ENCODE measurements around the gene FAM186B. TPM values are rescaled to one million over a fixed set of nuclear protein-coding genes. Genes with fewer than 3 reads are reported as not detected.

The FAM186B gene
- total RNA-seq, 1 experiment from 2014 or later = 1.3 TPM

GRCh38 chr12:49609875-49610154 lies 4.4 kb upstream of the FAM186B start:
- DNase-seq = no peak
- no peaks in the 10 kb centered on the region for H3K9me2 ChIP-seq (ENCODE audit: insufficient read depth)
- CTCF ChIA-PET = interaction anchor here (0.6 kb wide), 1 partner anchor 321 kb away, joined by 4 read pairs; no protein-coding TSS in a partner anchor
- peaks cover 5% of the 10 kb centered on the region; the same call in 1 of the 2 replicates for H3F3A ChIP-seq (ENCODE audit: insufficient read depth, low read depth)
- no peak overlapping the region for H3K4me3 ChIP-seq
- intact Hi-C loops (cut with micrococcal nuclease; ENCODE audit: unreplicated experiment) = no loop called here
- no peaks in the 10 kb centered on the region for H3K79me2 ChIP-seq (ENCODE audit: low read depth)
- no peak overlapping the region for H3K27ac ChIP-seq
- H2AFZ ChIP-seq = no peak overlapping the region
- no peaks in the 10 kb centered on the region for H4K20me1 ChIP-seq (ENCODE audit: insufficient read depth)
- no peaks in the 10 kb centered on the region for H3K36me3 ChIP-seq (ENCODE audit: low read depth)
- TF ChIP-seq CTCF (conservative IDR thresholded peaks at IDR 0.05) (no peak; the same call in 1 of the 2 replicates), EZH2 (IDR thresholded peaks at IDR 0.05; ENCODE audit: low read depth) (no peak)
- no peaks in the 10 kb centered on the region for H3K4me1 ChIP-seq (replicated peaks; ENCODE audit: insufficient read depth)
- H3K9me3 ChIP-seq (ENCODE audit: insufficient read depth, low read depth) = no peaks in the 10 kb centered on the region; the same call in 1 of the 2 replicates
- no peak overlapping the region for H3K4me2 ChIP-seq
- POLR2A ChIA-PET (ENCODE audit: unreplicated experiment) = interaction anchor here (0.6 kb wide), 1 partner anchor 132 kb away, joined by 8 read pairs; the partner anchor contains the start of gene TMBIM6
- no peaks in the 10 kb centered on the region for H3K27me3 ChIP-seq (ENCODE audit: insufficient read depth, low read depth)
- BruUV-seq (replicated peaks) = no TSS peak

- Histone ChIP-seq H4K20me1 (ENCODE audit: insufficient read depth) (no peaks in the 10 kb centered on the region), H2AFZ (no peak overlapping the region), H3K9me2 (ENCODE audit: insufficient read depth) (no peaks in the 10 kb centered on the region), H3K4me1 (replicated peaks; ENCODE audit: insufficient read depth) (no peaks in the 10 kb centered on the region), H3K79me2 (ENCODE audit: low read depth) (no peaks in the 10 kb centered on the region), H3K27me3 (ENCODE audit: insufficient read depth, low read depth) (no peaks in the 10 kb centered on the region), H3K4me3 (no peak overlapping the region), H3K36me3 (ENCODE audit: low read depth) (no peaks in the 10 kb centered on the region), H3K27ac (no peak overlapping the region), H3K9me3 (ENCODE audit: insufficient read depth, low read depth) (no peaks in the 10 kb centered on the region; the same call in 1 of the 2 replicates), H3F3A (ENCODE audit: insufficient read depth, low read depth) (peaks cover 5% of the 10 kb centered on the region; the same call in 1 of the 2 replicates), H3K4me2 (no peak overlapping the region)
- ChIA-PET CTCF (interaction anchor here (0.6 kb wide), 1 partner anchor 320 kb away, joined by 4 read pairs; no protein-coding TSS in a partner anchor), POLR2A (ENCODE audit: unreplicated experiment) (interaction anchor here (0.6 kb wide), 1 partner anchor 132 kb away, joined by 8 read pairs; the partner anchor contains the start of gene TMBIM6)
- intact Hi-C loops (cut with micrococcal nuclease; ENCODE audit: unreplicated experiment) = no loop called here
- no TSS peak for BruUV-seq (replicated peaks)
- no peak for DNase-seq
- TF ChIP-seq CTCF (conservative IDR thresholded peaks at IDR 0.05) (no peak), EZH2 (IDR thresholded peaks at IDR 0.05; ENCODE audit: low read depth) (no peak)
These were observed 3.8 kb upstream of the FAM186B start for GRCh38 chr12:49609059-49609874.

GRCh38 chr12:49604856-49605255 lies 583 bp downstream of the FAM186B start:
- no peak for TF ChIP-seq EZH2 (IDR thresholded peaks at IDR 0.05; ENCODE audit: low read depth)
- TF ChIP-seq CTCF (conservative IDR thresholded peaks at IDR 0.05) = no peak
- intact Hi-C loops (cut with micrococcal nuclease; ENCODE audit: unreplicated experiment) = no loop called here

More at GRCh38 chr12:49604856-49605255, 583 bp downstream of the FAM186B start:
- no peak for DNase-seq
- no peak overlapping the region for H2AFZ ChIP-seq
- H3K4me3 ChIP-seq = no peak overlapping the region
- H3K9me3 ChIP-seq (ENCODE audit: insufficient read depth, low read depth) = no peaks in the 10 kb centered on the region
- H3K4me2 ChIP-seq = no peak overlapping the region
- peaks cover 5% of the 10 kb centered on the region; the same call in 1 of the 2 replicates for H3F3A ChIP-seq (ENCODE audit: insufficient read depth, low read depth)
- no peaks in the 10 kb centered on the region for H3K9me2 ChIP-seq (ENCODE audit: insufficient read depth)
- ChIA-PET POLR2A (ENCODE audit: unreplicated experiment) (no interaction called here), CTCF (no interaction called here)
- no peaks in the 10 kb centered on the region for H3K79me2 ChIP-seq (ENCODE audit: low read depth)
- no peaks in the 10 kb centered on the region for H3K4me1 ChIP-seq (replicated peaks; ENCODE audit: insufficient read depth)
- H3K27ac ChIP-seq = no peak overlapping the region
- H3K36me3 ChIP-seq (ENCODE audit: low read depth) = no peaks in the 10 kb centered on the region
- no peaks in the 10 kb centered on the region for H3K27me3 ChIP-seq (ENCODE audit: insufficient read depth, low read depth)
- H4K20me1 ChIP-seq (ENCODE audit: insufficient read depth) = no peaks in the 10 kb centered on the region
- BruUV-seq (replicated peaks) = no TSS peak

Data from PC-9 (cell line).